ENCODE data around the gene DNER. TPM values are rescaled to one million over a fixed set of nuclear protein-coding genes. Genes with fewer than 3 reads are reported as not detected.

The DNER gene
- polyA plus RNA-seq, 1 of the 3 experiments (the other 2 are of a cell fraction): 1.4 TPM

DNA sequence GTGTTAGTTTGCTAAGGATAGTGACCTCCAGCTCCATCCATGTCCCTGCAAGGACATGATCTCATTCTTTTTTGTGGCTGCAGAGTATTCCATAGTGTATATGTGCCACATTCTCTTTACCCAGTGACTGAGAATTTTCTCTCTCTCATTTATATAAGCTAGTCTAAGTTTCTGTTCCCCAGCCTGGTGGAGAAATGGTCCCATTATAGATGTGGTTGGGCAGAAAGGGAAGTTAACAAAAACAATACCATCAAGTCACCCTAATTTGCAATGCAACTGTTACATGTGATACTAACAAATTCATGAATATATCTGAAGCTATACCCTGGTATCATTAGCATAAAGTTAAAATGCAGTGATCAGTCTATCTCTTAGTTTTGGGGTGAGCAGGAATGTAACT lies 54.0 kb downstream of the DNER start (continued):
- no peak for TF ChIP-seq MEF2A (IDR thresholded peaks at IDR 0.05; ENCODE audit: borderline replicate concordance, low read depth)

DNA sequence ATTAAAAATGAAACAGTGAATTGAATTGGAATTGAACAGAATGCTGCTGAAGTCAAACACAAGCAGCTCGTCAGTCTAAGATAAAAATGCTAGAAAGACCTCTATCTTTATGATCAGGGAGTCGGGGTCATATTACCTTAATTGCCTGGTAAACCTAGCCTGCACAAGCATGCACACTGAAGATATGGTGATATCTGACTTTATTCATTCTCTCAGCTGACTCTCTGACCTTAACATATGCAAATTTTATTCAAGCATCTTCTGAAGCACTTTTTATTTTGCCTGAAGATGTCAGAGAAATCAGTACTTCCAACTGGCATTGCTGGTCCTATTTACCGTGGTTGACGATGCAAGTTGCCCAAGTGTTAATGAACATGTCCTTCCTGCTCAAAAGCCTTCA lies 56.4 kb downstream of the DNER start:
- H4K20me1 ChIP-seq (ENCODE audit: insufficient read depth): no peaks in the 10 kb centered on the region
- H3K9ac ChIP-seq: no peak overlapping the region
- no peak overlapping the region for H3K27ac ChIP-seq (ENCODE audit: low read depth in 2 of 2, low read length in 1 of 2)
- WGBS (ENCODE audit: low lambda C conversion rate): 46% methylated on average over 4 of the region's 4 CpGs
- H3K4me2 ChIP-seq: no peak overlapping the region
- H3K79me2 ChIP-seq (ENCODE audit: insufficient read depth): no peaks in the 10 kb centered on the region
- no peak for DNase-seq
- no peaks in the 10 kb centered on the region for H3K4me1 ChIP-seq (ENCODE audit: control insufficient read depth in 1 of 2, insufficient read depth in 2 of 2, low read depth in 1 of 2, low read length in 1 of 2)
- no peak overlapping the region for H3K4me3 ChIP-seq (ENCODE audit: low read depth in 2 of 2, low read length in 1 of 2)
- ChIA-PET POLR2A (no interaction called here), CTCF (no interaction called here)
- no peaks in the 10 kb centered on the region for H3K9me3 ChIP-seq
- no peaks in the 10 kb centered on the region for H3K9me2 ChIP-seq
- no peaks in the 10 kb centered on the region for H3K36me3 ChIP-seq (replicated peaks in 1 of 2; ENCODE audit: control insufficient read depth in 1 of 2, insufficient read depth in 2 of 2, low read length in 1 of 2)
- H3K27me3 ChIP-seq (ENCODE audit: insufficient read depth): no peaks in the 10 kb centered on the region
- H3F3A ChIP-seq (replicated peaks; ENCODE audit: insufficient read depth): no peaks in the 10 kb centered on the region
- TF ChIP-seq NFIC (IDR thresholded peaks at IDR 0.05; ENCODE audit: borderline replicate concordance): no peak
- H2AFZ ChIP-seq (ENCODE audit: low read depth): no peak overlapping the region

DNA sequence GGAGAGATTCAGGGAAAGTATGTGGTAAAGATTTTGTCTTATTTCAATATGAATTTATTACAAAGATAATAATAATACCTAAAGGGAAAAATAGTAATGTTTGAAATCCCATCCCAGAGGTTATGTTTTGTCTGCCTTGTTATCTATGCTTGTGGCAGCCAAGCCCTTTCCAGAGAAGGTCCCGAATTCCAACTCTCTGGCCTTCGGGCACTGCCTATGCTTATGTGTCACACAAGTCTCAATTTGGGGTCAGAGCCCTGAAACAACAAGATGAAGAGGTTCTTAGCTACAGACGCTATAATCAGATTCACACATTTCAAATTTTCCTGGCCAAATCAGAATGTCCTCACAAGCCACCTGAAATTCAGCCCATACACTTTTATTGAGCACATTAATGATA lies 59.9 kb downstream of the DNER start:
- no peaks in the 10 kb centered on the region for H4K20me1 ChIP-seq (ENCODE audit: insufficient read depth)
- H3K79me2 ChIP-seq (ENCODE audit: insufficient read depth): no peaks in the 10 kb centered on the region
- H3K9ac ChIP-seq: no peak overlapping the region
- H3K4me2 ChIP-seq: no peak overlapping the region
- TF ChIP-seq FOXJ3 (CRISPR knock-in tag; IDR thresholded peaks at IDR 0.05) (no peak), NFIC (IDR thresholded peaks at IDR 0.05; ENCODE audit: borderline replicate concordance) (no peak), JUND (IDR thresholded peaks at IDR 0.05) (no peak), RXRA (IDR thresholded peaks at IDR 0.05; ENCODE audit: borderline replicate concordance, low read depth) (no peak)
- no peak overlapping the region for H3K4me3 ChIP-seq (ENCODE audit: low read depth in 2 of 2, low read length in 1 of 2)
- DNase-seq: no peak
- H3K9me3 ChIP-seq: no peaks in the 10 kb centered on the region
- no peaks in the 10 kb centered on the region for H3F3A ChIP-seq (replicated peaks; ENCODE audit: insufficient read depth)
- POLR2A ChIA-PET: no interaction called here
- no peaks in the 10 kb centered on the region for H3K27me3 ChIP-seq (ENCODE audit: insufficient read depth)
- 31% methylated on average over 3 of the region's 3 CpGs for WGBS (ENCODE audit: low lambda C conversion rate)
- no peak overlapping the region for H3K27ac ChIP-seq (ENCODE audit: low read depth in 2 of 2, low read length in 1 of 2)
- no peak overlapping the region for H2AFZ ChIP-seq (ENCODE audit: low read depth)
- H3K4me1 ChIP-seq (ENCODE audit: control insufficient read depth in 1 of 2, insufficient read depth in 2 of 2, low read depth in 1 of 2, low read length in 1 of 2): no peaks in the 10 kb centered on the region
- CTCF ChIA-PET: no interaction called here
- no peaks in the 10 kb centered on the region for H3K36me3 ChIP-seq (replicated peaks in 1 of 2; ENCODE audit: control insufficient read depth in 1 of 2, insufficient read depth in 2 of 2, low read length in 1 of 2)
- no peaks in the 10 kb centered on the region for H3K9me2 ChIP-seq

DNA sequence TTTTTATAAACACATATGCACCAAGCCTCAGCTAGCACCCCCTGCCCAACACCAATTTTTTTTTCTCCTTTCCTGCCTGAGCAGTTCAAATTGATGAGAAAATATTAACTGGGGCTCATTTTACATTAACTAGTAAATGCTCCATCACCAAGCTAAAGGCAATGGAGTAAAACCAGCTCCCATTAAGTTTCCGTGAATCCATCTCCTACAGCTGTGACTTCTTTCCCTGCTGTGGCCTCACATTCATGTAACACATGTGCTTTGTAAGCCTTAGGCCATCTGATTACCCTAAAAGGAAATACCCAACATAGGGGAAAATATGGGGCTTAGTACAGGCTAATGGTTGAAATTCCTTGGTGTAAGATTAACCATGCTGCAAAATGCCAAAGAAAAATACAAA lies 60.8 kb downstream of the DNER start:
- POLR2A ChIA-PET: no interaction called here
- WGBS (ENCODE audit: low lambda C conversion rate): 70% methylated on average over 1 of the region's 1 CpG
- Histone ChIP-seq H3F3A (replicated peaks; ENCODE audit: insufficient read depth) (no peaks in the 10 kb centered on the region), H3K27ac (ENCODE audit: low read depth in 2 of 2, low read length in 1 of 2) (no peak overlapping the region), H2AFZ (ENCODE audit: low read depth) (no peak overlapping the region), H3K79me2 (ENCODE audit: insufficient read depth) (no peaks in the 10 kb centered on the region), H3K4me1 (ENCODE audit: control insufficient read depth in 1 of 2, insufficient read depth in 2 of 2, low read depth in 1 of 2, low read length in 1 of 2) (no peaks in the 10 kb centered on the region), H3K4me2 (no peak overlapping the region), H3K4me3 (ENCODE audit: low read depth in 2 of 2, low read length in 1 of 2) (no peak overlapping the region), H3K27me3 (ENCODE audit: insufficient read depth) (no peaks in the 10 kb centered on the region), H4K20me1 (ENCODE audit: insufficient read depth) (no peaks in the 10 kb centered on the region), H3K9me2 (no peaks in the 10 kb centered on the region), H3K36me3 (replicated peaks in 1 of 2; ENCODE audit: control insufficient read depth in 1 of 2, insufficient read depth in 2 of 2, low read length in 1 of 2) (no peaks in the 10 kb centered on the region), H3K9ac (no peak overlapping the region), H3K9me3 (no peaks in the 10 kb centered on the region)
- no peak for DNase-seq
- TF ChIP-seq, protein P1, sequence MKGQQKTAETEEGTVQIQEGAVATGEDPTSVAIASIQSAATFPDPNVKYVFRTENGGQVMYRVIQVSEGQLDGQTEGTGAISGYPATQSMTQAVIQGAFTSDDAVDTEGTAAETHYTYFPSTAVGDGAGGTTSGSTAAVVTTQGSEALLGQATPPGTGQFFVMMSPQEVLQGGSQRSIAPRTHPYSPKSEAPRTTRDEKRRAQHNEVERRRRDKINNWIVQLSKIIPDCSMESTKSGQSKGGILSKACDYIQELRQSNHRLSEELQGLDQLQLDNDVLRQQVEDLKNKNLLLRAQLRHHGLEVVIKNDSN (IDR thresholded peaks at IDR 0.05; ENCODE audit: borderline replicate concordance, low read depth): no peak
- TF ChIP-seq TEAD4 (IDR thresholded peaks at IDR 0.05; ENCODE audit: borderline replicate concordance, insufficient read depth) (no peak), TAF1 (IDR thresholded peaks at IDR 0.05; ENCODE audit: borderline replicate concordance, low read depth, low read length) (no peak), RAD21 (IDR thresholded peaks at IDR 0.05; ENCODE audit: low read length) (no peak), CHD2 (IDR thresholded peaks at IDR 0.05; ENCODE audit: low read length, partially characterized antibody) (no peak), ELF1 (IDR thresholded peaks at IDR 0.05) (no peak), FOXJ3 (CRISPR knock-in tag; IDR thresholded peaks at IDR 0.05) (no peak), NFIC (IDR thresholded peaks at IDR 0.05; ENCODE audit: borderline replicate concordance) (no peak)
- TF ChIP-seq, protein P2, sequence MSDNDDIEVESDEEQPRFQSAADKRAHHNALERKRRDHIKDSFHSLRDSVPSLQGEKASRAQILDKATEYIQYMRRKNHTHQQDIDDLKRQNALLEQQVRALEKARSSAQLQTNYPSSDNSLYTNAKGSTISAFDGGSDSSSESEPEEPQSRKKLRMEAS (IDR thresholded peaks at IDR 0.05; ENCODE audit: low read depth): no peak
- CTCF ChIA-PET: interaction anchor here (2.6 kb wide), 1 partner anchor 12 kb away, joined by 7 read pairs; no protein-coding TSS in a partner anchor
